Trophoblast cell (in vitro differentiated cells and primary cell): ENCODE data around the gene TMPRSS3.

Source experiments
- DNase-seq, 2 donors: peaks; one replicate each; pipeline ENCODE4 v3.0.0-alpha.2; 2016
- H2AFZ ChIP-seq: 2 replicates; pipeline ENCODE4 v1.6.1; 2013; ENCODE audit warnings: low read length, moderate library complexity, mild to moderate bottlenecking; ENCODE audit not compliant: insufficient read depth, poor library complexity
- H2AK5ac ChIP-seq: 2 replicates; pipeline ENCODE4 v1.6.1; 2013; ENCODE audit warnings: mild to moderate bottlenecking, low read length
- H2BK120ac ChIP-seq: 2 replicates; pipeline ENCODE4 v1.6.1; 2013; ENCODE audit warnings: low read length, mild to moderate bottlenecking, moderate library complexity; ENCODE audit not compliant: insufficient read depth, poor library complexity
- H2BK12ac ChIP-seq: 2 replicates; pipeline ENCODE4 v1.6.1; 2013; ENCODE audit warnings: mild to moderate bottlenecking, low read length, moderate library complexity
- H2BK5ac ChIP-seq: 2 replicates; pipeline ENCODE4 v1.6.1; 2013; ENCODE audit warnings: low read length, low read depth, moderate library complexity, mild to moderate bottlenecking; ENCODE audit not compliant: poor library complexity
- H3K14ac ChIP-seq: 2 replicates; pipeline ENCODE4 v1.6.1; 2013; ENCODE audit warnings: mild to moderate bottlenecking, low read length
- H3K18ac ChIP-seq: 2 replicates; pipeline ENCODE4 v1.6.1; 2013; ENCODE audit warnings: mild to moderate bottlenecking, low read length
- H3K23ac ChIP-seq: 2 replicates; pipeline ENCODE4 v1.6.1; 2013; ENCODE audit warnings: low read length
- H3K27ac ChIP-seq: 2 replicates; pipeline ENCODE4 v1.5.1; 2013; ENCODE audit warnings: low read depth, mild to moderate bottlenecking, inconsistent platforms, low read length, moderate library complexity
- H3K27me3 ChIP-seq: 2 replicates; pipeline ENCODE4 v1.6.1; 2013; ENCODE audit warnings: inconsistent platforms, mild to moderate bottlenecking, low read length, moderate library complexity; ENCODE audit not compliant: insufficient read depth
- H3K36me3 ChIP-seq, 2 experiments: 1 replicate in 1 of 2; 2 replicates in 1 of 2; pipeline ENCODE4 v1.6.1; 2013; ENCODE audit warnings: low read length in 2 of 2, mild to moderate bottlenecking in 2 of 2, moderate library complexity in 1 of 2; ENCODE audit not compliant: insufficient read depth in 2 of 2, control insufficient read depth in 1 of 2
- H3K4ac ChIP-seq: 2 replicates; pipeline ENCODE4 v1.6.1; 2013; ENCODE audit warnings: low read depth, mild to moderate bottlenecking, low read length, moderate library complexity
- H3K4me1 ChIP-seq, 2 experiments: 1 replicate in 1 of 2; 2 replicates in 1 of 2; pipeline ENCODE4 v1.6.1; 2013; ENCODE audit warnings: low read length in 2 of 2, mild to moderate bottlenecking in 2 of 2, moderate library complexity in 1 of 2; ENCODE audit not compliant: insufficient read depth in 2 of 2, control insufficient read depth in 1 of 2
- H3K4me2 ChIP-seq: 2 replicates; pipeline ENCODE4 v1.6.1; 2013; ENCODE audit warnings: inconsistent platforms, mild to moderate bottlenecking, low read length, moderate library complexity
- H3K4me3 ChIP-seq: 2 replicates; pipeline ENCODE4 v1.5.1; 2013; ENCODE audit warnings: mild to moderate bottlenecking, low read depth, low read length, inconsistent platforms
- H3K79me1 ChIP-seq: one replicate; pipeline ENCODE4 v1.6.1; 2013; ENCODE audit warnings: low read length
- H3K79me2 ChIP-seq: 2 replicates; pipeline ENCODE4 v1.6.1; 2013; ENCODE audit warnings: low read length, mild to moderate bottlenecking; ENCODE audit not compliant: control insufficient read depth, insufficient read depth, poor library complexity
- H3K9ac ChIP-seq: 2 replicates; pipeline ENCODE4 v1.6.1; 2013; ENCODE audit warnings: mild to moderate bottlenecking, low read length
- H3K9me3 ChIP-seq: 2 replicates; pipeline ENCODE4 v1.6.1; 2013; ENCODE audit warnings: low read depth, mild to moderate bottlenecking, control low read depth, inconsistent platforms, low read length; ENCODE audit not compliant: insufficient read depth
- H4K12ac ChIP-seq: 2 replicates; pipeline ENCODE4 v1.6.1; 2013; ENCODE audit warnings: low read depth, mild to moderate bottlenecking, low read length, moderate library complexity
- H4K8ac ChIP-seq: 2 replicates; pipeline ENCODE4 v1.6.1; 2013; ENCODE audit warnings: low read depth, mild to moderate bottlenecking, low read length, moderate library complexity
- H4K91ac ChIP-seq: one replicate; pipeline ENCODE4 v1.6.1; 2013; ENCODE audit warnings: low read depth, mild to moderate bottlenecking, low read length, moderate library complexity
- WGBS: extraction: QIAGEN DNeasy Blood & Tissue Kit; methylation state at CpG from one replicate; pipeline ENCODE4 v1.1.7; 2013; ENCODE audit warnings: missing lambda C conversion rate; ENCODE audit not compliant: insufficient read length, insufficient coverage; ENCODE audit errors: extremely low coverage; 5-methylcytosine and 5-hydroxymethylcytosine counted together

TMPRSS3 gene

GRCh38 chr21:42370894-42371654, 24.8 kb downstream of the TMPRSS3 start:
- H2AK5ac ChIP-seq = no peak overlapping the region
- no peak overlapping the region for H4K8ac ChIP-seq
- no peak overlapping the region for H2BK5ac ChIP-seq
- H3K4me3 ChIP-seq = no peak overlapping the region
- no peaks in the 10 kb centered on the region for H3K36me3 ChIP-seq
- no peak overlapping the region for H2BK120ac ChIP-seq
- no peak overlapping the region for H3K4me2 ChIP-seq
- no CpG with 5 or more reads among the region's 18 CpGs for WGBS
- peaks cover 0 to 2% of the 10 kb centered on the region in 2 experiments for H3K4me1 ChIP-seq
- no peak overlapping the region for H4K91ac ChIP-seq
- H3K23ac ChIP-seq = no peak overlapping the region
- no peak overlapping the region for H2BK12ac ChIP-seq
- no peak overlapping the region for H3K14ac ChIP-seq
- H3K4ac ChIP-seq = no peak overlapping the region
- no peaks in the 10 kb centered on the region for H3K79me2 ChIP-seq
- H3K9me3 ChIP-seq = peaks cover 2% of the 10 kb centered on the region
- H3K27ac ChIP-seq = no peak overlapping the region
- no peaks in the 10 kb centered on the region for H3K27me3 ChIP-seq
- no peak overlapping the region for H2AFZ ChIP-seq
- no peak overlapping the region for H3K9ac ChIP-seq
- H3K79me1 ChIP-seq = no peaks in the 10 kb centered on the region
- H3K18ac ChIP-seq = no peak overlapping the region
- H4K12ac ChIP-seq = no peak overlapping the region
- no peak for DNase-seq

GRCh38 chr21:42369821-42370220, 26.0 kb downstream of the TMPRSS3 start:
- no peak for DNase-seq
- Histone ChIP-seq H3K14ac (no peak overlapping the region), H4K12ac (no peak overlapping the region), H4K91ac (no peak overlapping the region), H3K79me1 (no peaks in the 10 kb centered on the region), H4K8ac (no peak overlapping the region), H3K4me3 (no peak overlapping the region), H2AK5ac (no peak overlapping the region), H3K23ac (no peak overlapping the region), H2AFZ (no peak overlapping the region), H3K4me1 (peaks cover 0 to 2% of the 10 kb centered on the region in 2 experiments), H2BK5ac (no peak overlapping the region), H3K18ac (no peak overlapping the region), H3K4me2 (no peak overlapping the region), H3K27me3 (no peaks in the 10 kb centered on the region), H3K4ac (no peak overlapping the region), H3K79me2 (no peaks in the 10 kb centered on the region), H3K36me3 (no peaks in the 10 kb centered on the region), H3K9me3 (peaks cover 2% of the 10 kb centered on the region), H2BK120ac (no peak overlapping the region), H3K27ac (no peak overlapping the region), H3K9ac (no peak overlapping the region), H2BK12ac (no peak overlapping the region)
- no CpG with 5 or more reads among the region's 16 CpGs for WGBS

- no CpG with 5 or more reads among the region's 14 CpGs for WGBS
- Histone ChIP-seq H2AFZ (no peak overlapping the region), H2BK120ac (no peak overlapping the region), H3K27ac (no peak overlapping the region), H3K79me2 (no peaks in the 10 kb centered on the region), H3K36me3 (no peaks in the 10 kb centered on the region), H2AK5ac (no peak overlapping the region), H3K9ac (no peak overlapping the region), H3K79me1 (no peaks in the 10 kb centered on the region), H3K14ac (no peak overlapping the region), H4K8ac (no peak overlapping the region), H2BK5ac (no peak overlapping the region), H4K12ac (no peak overlapping the region), H3K4me3 (no peak overlapping the region), H3K4me1 (peaks cover 0 to 4% of the 10 kb centered on the region in 2 experiments), H3K23ac (no peak overlapping the region), H3K4ac (no peak overlapping the region), H3K18ac (no peak overlapping the region), H3K4me2 (no peak overlapping the region), H2BK12ac (no peak overlapping the region), H3K27me3 (no peaks in the 10 kb centered on the region), H4K91ac (no peak overlapping the region), H3K9me3 (no peaks in the 10 kb centered on the region)
- DNase-seq = no peak
Measured at GRCh38 chr21:42367367-42368165, 28.3 kb downstream of the TMPRSS3 start.

- H3K4ac ChIP-seq = no peak within 1 kb of the TSS
- no peak within 1 kb of the TSS for H3K4me2 ChIP-seq
- no peak within 1 kb of the TSS for H4K91ac ChIP-seq
- H4K12ac ChIP-seq = no peak within 1 kb of the TSS
- H2BK120ac ChIP-seq = no peak within 1 kb of the TSS
- H2AK5ac ChIP-seq = no peak within 1 kb of the TSS
- H2BK12ac ChIP-seq = no peak within 1 kb of the TSS
- H3K23ac ChIP-seq = no peak within 1 kb of the TSS
- H3K79me1 ChIP-seq = no peaks in the 10 kb centered on the region
- no peak within 1 kb of the TSS for H3K14ac ChIP-seq
- WGBS = no CpG with 5 or more reads among the region's 19 CpGs
- H2AFZ ChIP-seq = no peak within 1 kb of the TSS
- H4K8ac ChIP-seq = no peak within 1 kb of the TSS
- DNase-seq = no peak
- H3K36me3 ChIP-seq = no peaks in the 10 kb centered on the region
- H3K4me3 ChIP-seq = no peak within 1 kb of the TSS
- peaks cover 0 to 4% of the 10 kb centered on the region in 2 experiments for H3K4me1 ChIP-seq
- H3K18ac ChIP-seq = no peak within 1 kb of the TSS
- H2BK5ac ChIP-seq = no peak within 1 kb of the TSS
- H3K9me3 ChIP-seq = no peaks in the 10 kb centered on the region
- H3K27me3 ChIP-seq = no peaks in the 10 kb centered on the region
- no peak within 1 kb of the TSS for H3K9ac ChIP-seq
- H3K27ac ChIP-seq = no peak within 1 kb of the TSS
- H3K79me2 ChIP-seq = no peaks in the 10 kb centered on the region
Measured at GRCh38 chr21:42366292-42367010, 29.4 kb downstream of the TMPRSS3 start, which contains the start of gene TFF1. TSS of gene TFF1 (minus strand) at chr21:42366535. CDS start at chr21:42366495, 40 bp downstream.
